Stimulated activated memory B cell treated with anti-CD40 and anti-IgM and Interleukin-4, amounts not matched to agents 10 μg/mL and 1 μg/mL and 100 μg/mL, for 72 hours (primary cell): ENCODE results near the gene ELMOD2.
"Not testable (repeated sequence)": the region's sequence is repeated elsewhere in the genome, so short reads cannot be mapped to it uniquely, and the experiment has no call there.

Experiments
- ATAC-seq: fragments of 150-1000 bp; cut with Tn5 transposase; 2 replicates; pipeline ENCODE4 v1.10.0; 2021
- H3K27ac Mint-ChIP-seq: one replicate; pipeline ENCODE4 v1.8.0; 2022; ENCODE audit warnings: mild to moderate bottlenecking, mixed read lengths
- H3K27me3 Mint-ChIP-seq: one replicate; pipeline ENCODE4 v1.8.0; 2022; ENCODE audit warnings: mixed read lengths
- H3K36me3 Mint-ChIP-seq: one replicate; pipeline ENCODE4 v1.8.0; 2022; ENCODE audit warnings: mixed read lengths
- H3K4me1 Mint-ChIP-seq: one replicate; pipeline ENCODE4 v1.8.0; 2022; ENCODE audit warnings: mixed read lengths
- H3K4me3 Mint-ChIP-seq: one replicate; pipeline ENCODE4 v1.8.0; 2022; ENCODE audit warnings: mild to moderate bottlenecking, moderate library complexity, mixed read lengths
- H3K9me3 Mint-ChIP-seq: one replicate; pipeline ENCODE4 v1.8.0; 2022; ENCODE audit warnings: mixed read lengths

ELMOD2 gene, protein sequence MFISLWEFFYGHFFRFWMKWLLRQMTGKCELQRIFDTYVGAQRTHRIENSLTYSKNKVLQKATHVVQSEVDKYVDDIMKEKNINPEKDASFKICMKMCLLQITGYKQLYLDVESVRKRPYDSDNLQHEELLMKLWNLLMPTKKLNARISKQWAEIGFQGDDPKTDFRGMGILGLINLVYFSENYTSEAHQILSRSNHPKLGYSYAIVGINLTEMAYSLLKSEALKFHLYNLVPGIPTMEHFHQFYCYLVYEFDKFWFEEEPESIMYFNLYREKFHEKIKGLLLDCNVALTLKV

GRCh38 chr4:140523857-140524742 is at the start of gene ELMOD2:
Gene ELMOD2 (plus strand): TSS chr4:140524168. CDS start chr4:140525429, 1,261 bp downstream.
- ATAC-seq, result peak; percentile 100
- H3K4me1 Mint-ChIP-seq, result peaks cover 13% of the 10 kb centered on the region
- H3K27ac Mint-ChIP-seq, result peak within 1 kb of the TSS; percentile 80
- H3K9me3 Mint-ChIP-seq, result no peaks in the 10 kb centered on the region
- no peaks in the 10 kb centered on the region for H3K27me3 Mint-ChIP-seq
- peaks cover 9% of the 10 kb centered on the region for H3K36me3 Mint-ChIP-seq
- H3K4me3 Mint-ChIP-seq, result peak within 1 kb of the TSS; percentile 87

- H3K4me3 Mint-ChIP-seq, result no peak overlapping the region
- H3K36me3 Mint-ChIP-seq, result no peaks in the 10 kb centered on the region
- peaks cover 13% of the 10 kb centered on the region for H3K9me3 Mint-ChIP-seq
- H3K4me1 Mint-ChIP-seq, result no peaks in the 10 kb centered on the region
- no peak for ATAC-seq
- no peak overlapping the region for H3K27ac Mint-ChIP-seq
- peaks cover 2% of the 10 kb centered on the region for H3K27me3 Mint-ChIP-seq
These were observed 40.5 kb upstream of the ELMOD2 start for GRCh38 chr4:140483445-140483844.

GRCh38 chr4:140485939-140486338 is 38.0 kb upstream of the ELMOD2 start:
- Mint-ChIP-seq H3K27me3 (no peaks in the 10 kb centered on the region), H3K27ac (no peak overlapping the region), H3K9me3 (peaks cover 13% of the 10 kb centered on the region)

GRCh38 chr4:140497405-140497746 is 26.6 kb upstream of the ELMOD2 start:
- peak overlapping the region; percentile 42 for H3K4me3 Mint-ChIP-seq
- no peaks in the 10 kb centered on the region for H3K36me3 Mint-ChIP-seq
- no peak for ATAC-seq
- no peak overlapping the region for H3K27ac Mint-ChIP-seq
- peaks cover 5% of the 10 kb centered on the region for H3K4me1 Mint-ChIP-seq
- H3K9me3 Mint-ChIP-seq, result no peaks in the 10 kb centered on the region
- peaks cover 60% of the 10 kb centered on the region for H3K27me3 Mint-ChIP-seq

More at GRCh38 chr4:140485939-140486338, 38.0 kb upstream of the ELMOD2 start:
- Mint-ChIP-seq H3K4me1 (no peaks in the 10 kb centered on the region), H3K36me3 (no peaks in the 10 kb centered on the region), H3K4me3 (no peak overlapping the region)
- ATAC-seq, result peak; percentile 24

GRCh38 chr4:140497747-140498636 is 26.0 kb upstream of the ELMOD2 start, which contains the start of gene MGAT4D:
Gene MGAT4D (minus strand): TSS chr4:140498293. CDS start chr4:140498222, 71 bp downstream.
- H3K4me1 Mint-ChIP-seq, result peaks cover 5% of the 10 kb centered on the region
- H3K36me3 Mint-ChIP-seq, result no peaks in the 10 kb centered on the region
- H3K27me3 Mint-ChIP-seq, result peaks cover 64% of the 10 kb centered on the region
- peak; percentile 27 for ATAC-seq
- peak within 1 kb of the TSS; percentile 42 for H3K4me3 Mint-ChIP-seq
- no peaks in the 10 kb centered on the region for H3K9me3 Mint-ChIP-seq
- H3K27ac Mint-ChIP-seq, result no peak within 1 kb of the TSS

GRCh38 chr4:140499391-140499790 is 24.6 kb upstream of the ELMOD2 start:
- no peak for ATAC-seq
- H3K4me3 Mint-ChIP-seq, result no peak overlapping the region
- peaks cover 70% of the 10 kb centered on the region for H3K27me3 Mint-ChIP-seq
- no peak overlapping the region for H3K27ac Mint-ChIP-seq
- no peaks in the 10 kb centered on the region for H3K36me3 Mint-ChIP-seq
- no peaks in the 10 kb centered on the region for H3K9me3 Mint-ChIP-seq
- peaks cover 5% of the 10 kb centered on the region for H3K4me1 Mint-ChIP-seq

- H3K4me3 Mint-ChIP-seq, result no peak overlapping the region
- no peak overlapping the region for H3K27ac Mint-ChIP-seq
- H3K4me1 Mint-ChIP-seq, result no peaks in the 10 kb centered on the region
- H3K27me3 Mint-ChIP-seq, result peaks cover 72% of the 10 kb centered on the region
- no peaks in the 10 kb centered on the region for H3K9me3 Mint-ChIP-seq
- no peaks in the 10 kb centered on the region for H3K36me3 Mint-ChIP-seq
- no peak for ATAC-seq
These were observed 19.7 kb upstream of the ELMOD2 start for GRCh38 chr4:140504261-140504660.

GRCh38 chr4:140513765-140514164 is 10.2 kb upstream of the ELMOD2 start:
- not testable (repeated sequence) for H3K4me3 Mint-ChIP-seq, H3K27ac Mint-ChIP-seq, H3K36me3 Mint-ChIP-seq, H3K9me3 Mint-ChIP-seq, H3K4me1 Mint-ChIP-seq, ATAC-seq
- H3K27me3 Mint-ChIP-seq, result peaks cover 53% of the 10 kb centered on the region

DNA sequence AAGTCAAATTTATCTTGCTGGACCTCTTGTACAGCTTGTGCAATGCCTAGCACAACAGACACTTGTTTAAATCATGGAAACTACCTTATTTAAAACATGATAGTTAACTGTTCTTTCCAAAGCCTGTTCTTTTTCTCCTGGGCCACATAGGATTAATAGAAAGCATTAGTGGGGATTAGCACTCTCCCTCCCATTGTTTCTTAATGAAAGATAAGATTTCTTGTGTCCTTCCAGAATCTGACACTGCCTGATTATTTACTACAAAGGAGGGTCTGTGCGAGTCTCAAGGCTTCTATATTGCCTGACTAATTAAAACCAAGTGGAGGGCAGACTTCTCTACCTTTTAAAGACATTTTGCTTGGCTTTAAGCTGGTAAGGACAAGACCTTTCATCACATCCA is 8.5 kb upstream of the ELMOD2 start:
- H3K36me3 Mint-ChIP-seq, result no peaks in the 10 kb centered on the region
- H3K27me3 Mint-ChIP-seq, result peaks cover 36% of the 10 kb centered on the region
- no peaks in the 10 kb centered on the region for H3K9me3 Mint-ChIP-seq
- no peak overlapping the region for H3K27ac Mint-ChIP-seq
- ATAC-seq, result no peak
- no peaks in the 10 kb centered on the region for H3K4me1 Mint-ChIP-seq
- H3K4me3 Mint-ChIP-seq, result no peak overlapping the region

GRCh38 chr4:140523370-140523856 is 555 bp upstream of the ELMOD2 start:
- H3K4me1 Mint-ChIP-seq, result peaks cover 13% of the 10 kb centered on the region
- peak overlapping the region; percentile 80 for H3K27ac Mint-ChIP-seq
- peaks cover 9% of the 10 kb centered on the region for H3K36me3 Mint-ChIP-seq
- ATAC-seq, result peak; percentile 32
- H3K27me3 Mint-ChIP-seq, result no peaks in the 10 kb centered on the region
- peak overlapping the region; percentile 87 for H3K4me3 Mint-ChIP-seq
- no peaks in the 10 kb centered on the region for H3K9me3 Mint-ChIP-seq

- Mint-ChIP-seq H3K36me3 (peaks cover 21% of the 10 kb centered on the region), H3K9me3 (no peaks in the 10 kb centered on the region), H3K27ac (no peak overlapping the region), H3K4me3 (no peak overlapping the region), H3K27me3 (no peaks in the 10 kb centered on the region), H3K4me1 (peaks cover 12% of the 10 kb centered on the region)
- no peak for ATAC-seq
These were observed 5.5 kb downstream of the ELMOD2 start for GRCh38 chr4:140529434-140529833.

GRCh38 chr4:140533951-140534480 is 10.0 kb downstream of the ELMOD2 start:
- ATAC-seq, result no peak
- peaks cover 7% of the 10 kb centered on the region for H3K4me1 Mint-ChIP-seq
- no peak overlapping the region for H3K4me3 Mint-ChIP-seq
- no peak overlapping the region for H3K27ac Mint-ChIP-seq
- H3K9me3 Mint-ChIP-seq, result no peaks in the 10 kb centered on the region
- H3K27me3 Mint-ChIP-seq, result no peaks in the 10 kb centered on the region
- peaks cover 38% of the 10 kb centered on the region for H3K36me3 Mint-ChIP-seq

- Mint-ChIP-seq H3K9me3 (no peaks in the 10 kb centered on the region), H3K27ac (no peak overlapping the region), H3K4me1 (peaks cover 8% of the 10 kb centered on the region), H3K27me3 (peaks cover 33% of the 10 kb centered on the region), H3K4me3 (no peak overlapping the region), H3K36me3 (peaks cover 24% of the 10 kb centered on the region)
- peak; percentile 98 for ATAC-seq
These were observed 32.6 kb downstream of the ELMOD2 start for GRCh38 chr4:140556372-140557085.

DNA sequence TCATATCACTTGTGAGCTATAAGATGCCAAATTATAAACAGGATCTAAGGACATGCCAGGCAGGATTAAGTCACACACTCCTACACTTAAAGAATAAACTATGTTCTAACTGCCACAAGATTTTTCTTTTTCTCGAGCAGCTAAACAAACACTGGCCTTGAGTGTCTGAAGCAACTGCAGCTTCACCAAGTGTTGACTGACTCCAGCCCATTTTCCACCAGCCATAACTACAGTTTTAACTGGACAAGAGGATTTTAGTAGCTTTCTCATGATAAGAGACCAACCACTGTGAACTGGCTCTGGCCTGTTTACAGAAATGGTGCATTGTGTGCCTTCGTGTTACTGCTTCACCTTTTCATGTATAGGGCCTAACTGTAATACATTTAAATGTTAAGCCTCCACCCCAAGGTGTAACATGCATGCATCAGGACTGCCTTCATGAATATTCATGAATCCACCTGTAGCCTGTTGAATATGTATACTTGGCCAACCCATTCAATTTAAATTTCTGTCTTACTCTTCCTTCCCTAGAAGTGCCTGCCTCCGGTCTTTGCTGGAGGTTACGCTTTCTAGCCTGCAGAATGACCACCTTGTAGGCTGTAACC is 34.0 kb downstream of the ELMOD2 start:
- peaks cover 8% of the 10 kb centered on the region for H3K4me1 Mint-ChIP-seq
- H3K36me3 Mint-ChIP-seq, result peaks cover 16% of the 10 kb centered on the region
- H3K27me3 Mint-ChIP-seq, result peaks cover 39% of the 10 kb centered on the region
- H3K4me3 Mint-ChIP-seq, result no peak overlapping the region
- H3K9me3 Mint-ChIP-seq, result no peaks in the 10 kb centered on the region
- H3K27ac Mint-ChIP-seq, result no peak overlapping the region
- ATAC-seq, result no peak
